Hepatocyte (in vitro differentiated cells): ENCODE results near the gene SLC25A30.

Source experiments
- CTCF ChIP-seq: fragments of 200-600 bp; sonication (generic); IDR thresholded peaks from 2 replicates; pipeline ENCODE4 v1.5.1; 2016; ENCODE audit warnings: antibody characterized with exemption, mild to moderate bottlenecking; ENCODE audit not compliant: poor library complexity
- EZH2 ChIP-seq: fragments of 200-600 bp; sonication (generic); IDR thresholded peaks from 2 replicates; pipeline ENCODE4 v1.6.1; 2016; ENCODE audit warnings: antibody characterized with exemption, mild to moderate bottlenecking, borderline replicate concordance
- EZH2phosphoT487 ChIP-seq: fragments of 200-600 bp; sonication (generic); IDR thresholded peaks from one replicate; pipeline ENCODE4 v1.6.1; 2018; ENCODE audit warnings: antibody characterized with exemption, mild to moderate bottlenecking, low read depth, moderate library complexity; ENCODE audit not compliant: unreplicated experiment, severe bottlenecking

DNA sequence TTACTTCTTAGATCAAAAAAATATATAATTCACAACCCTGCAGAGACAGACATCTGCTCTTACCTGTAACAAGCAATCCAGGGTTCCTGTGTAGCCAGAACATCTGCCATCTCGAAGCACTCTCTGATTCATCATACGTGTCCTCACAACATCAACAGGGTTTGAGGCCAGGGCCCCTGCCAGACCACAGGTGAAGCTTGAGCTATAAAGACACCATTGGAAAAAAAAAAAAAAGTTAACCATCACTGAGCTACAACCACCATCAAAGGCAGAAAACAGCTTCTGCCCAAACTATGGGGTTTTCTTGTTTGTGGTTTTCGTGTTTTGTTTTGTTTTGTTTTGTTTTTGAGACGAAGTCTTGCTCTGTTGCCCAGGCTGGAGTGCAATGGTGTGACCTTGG lies 19.3 kb downstream of the SLC25A30 start:
- TF ChIP-seq CTCF: no peak
- no peak for TF ChIP-seq EZH2
- TF ChIP-seq EZH2phosphoT487: no peak
